HL-60 (cell line): ENCODE data around the gene CABCOCO1.

Experiments
- DNase-seq, 2 experiments: peaks; one replicate each; pipeline ENCODE4 v3.0.0-alpha.2; 2010 to 2020; ENCODE audit warnings: low read depth in 1 of 2, low spot score in 1 of 2
- H3K27ac ChIP-seq: fragments of 250-450 bp; sonication (Bioruptor Pico); replicated peaks from 2 replicates; pipeline ENCODE4 v1.5.1; 2020; ENCODE audit warnings: mild to moderate bottlenecking, moderate library complexity
- H3K27me3 ChIP-seq: fragments of 250-450 bp; sonication (Bioruptor Pico); 2 replicates; pipeline ENCODE4 v1.5.1; 2021; ENCODE audit warnings: mild to moderate bottlenecking, moderate library complexity; ENCODE audit not compliant: insufficient read depth, poor library complexity, severe bottlenecking
- H3K4me3 ChIP-seq: replicated peaks from 2 replicates; pipeline ENCODE4 v1.5.1; 2011; ENCODE audit warnings: mild to moderate bottlenecking, control low read depth, low read length; ENCODE audit not compliant: insufficient read depth
- CTCF ChIP-seq: IDR thresholded peaks from one replicate; pipeline ENCODE4 v1.5.1; 2011; ENCODE audit warnings: low read length, control low read depth, inconsistent platforms; ENCODE audit not compliant: insufficient read depth
- GABPA ChIP-seq: IDR thresholded peaks from 2 replicates; pipeline ENCODE4 v1.6.1; 2012; ENCODE audit warnings: low read depth
- POLR2AphosphoS5 ChIP-seq: IDR thresholded peaks from 2 replicates; pipeline ENCODE4 v1.6.1; 2012; ENCODE audit warnings: low read depth
- SPI1 ChIP-seq: IDR thresholded peaks from 2 replicates; pipeline ENCODE4 v1.6.1; 2012; ENCODE audit warnings: low read depth, mild to moderate bottlenecking, borderline replicate concordance
- TF ChIP-seq, protein P1 (sequence below): IDR thresholded peaks from 2 replicates; pipeline ENCODE4 v1.6.1; 2012; ENCODE audit warnings: low read depth; ENCODE audit not compliant: insufficient replicate concordance

Gene CABCOCO1

GRCh38 chr10:61620506-61620905 lies 42.2 kb upstream of the CABCOCO1 start:
- Histone ChIP-seq H3K4me3 (no peak overlapping the region), H3K27ac (no peak overlapping the region), H3K27me3 (no peaks in the 10 kb centered on the region)
- no peak for DNase-seq
- TF ChIP-seq POLR2AphosphoS5 (no peak), CTCF (no peak), SPI1 (no peak), GABPA (no peak)
- TF ChIP-seq, protein P1, sequence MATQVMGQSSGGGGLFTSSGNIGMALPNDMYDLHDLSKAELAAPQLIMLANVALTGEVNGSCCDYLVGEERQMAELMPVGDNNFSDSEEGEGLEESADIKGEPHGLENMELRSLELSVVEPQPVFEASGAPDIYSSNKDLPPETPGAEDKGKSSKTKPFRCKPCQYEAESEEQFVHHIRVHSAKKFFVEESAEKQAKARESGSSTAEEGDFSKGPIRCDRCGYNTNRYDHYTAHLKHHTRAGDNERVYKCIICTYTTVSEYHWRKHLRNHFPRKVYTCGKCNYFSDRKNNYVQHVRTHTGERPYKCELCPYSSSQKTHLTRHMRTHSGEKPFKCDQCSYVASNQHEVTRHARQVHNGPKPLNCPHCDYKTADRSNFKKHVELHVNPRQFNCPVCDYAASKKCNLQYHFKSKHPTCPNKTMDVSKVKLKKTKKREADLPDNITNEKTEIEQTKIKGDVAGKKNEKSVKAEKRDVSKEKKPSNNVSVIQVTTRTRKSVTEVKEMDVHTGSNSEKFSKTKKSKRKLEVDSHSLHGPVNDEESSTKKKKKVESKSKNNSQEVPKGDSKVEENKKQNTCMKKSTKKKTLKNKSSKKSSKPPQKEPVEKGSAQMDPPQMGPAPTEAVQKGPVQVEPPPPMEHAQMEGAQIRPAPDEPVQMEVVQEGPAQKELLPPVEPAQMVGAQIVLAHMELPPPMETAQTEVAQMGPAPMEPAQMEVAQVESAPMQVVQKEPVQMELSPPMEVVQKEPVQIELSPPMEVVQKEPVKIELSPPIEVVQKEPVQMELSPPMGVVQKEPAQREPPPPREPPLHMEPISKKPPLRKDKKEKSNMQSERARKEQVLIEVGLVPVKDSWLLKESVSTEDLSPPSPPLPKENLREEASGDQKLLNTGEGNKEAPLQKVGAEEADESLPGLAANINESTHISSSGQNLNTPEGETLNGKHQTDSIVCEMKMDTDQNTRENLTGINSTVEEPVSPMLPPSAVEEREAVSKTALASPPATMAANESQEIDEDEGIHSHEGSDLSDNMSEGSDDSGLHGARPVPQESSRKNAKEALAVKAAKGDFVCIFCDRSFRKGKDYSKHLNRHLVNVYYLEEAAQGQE = no peak

GRCh38 chr10:61621605-61622051 lies 41.1 kb upstream of the CABCOCO1 start:
- Histone ChIP-seq H3K4me3 (no peak overlapping the region), H3K27me3 (no peaks in the 10 kb centered on the region), H3K27ac (no peak overlapping the region)
- TF ChIP-seq POLR2AphosphoS5 (no peak), GABPA (no peak), CTCF (no peak), SPI1 (no peak)
- TF ChIP-seq, protein P1 = no peak
- DNase-seq = no peak

DNA sequence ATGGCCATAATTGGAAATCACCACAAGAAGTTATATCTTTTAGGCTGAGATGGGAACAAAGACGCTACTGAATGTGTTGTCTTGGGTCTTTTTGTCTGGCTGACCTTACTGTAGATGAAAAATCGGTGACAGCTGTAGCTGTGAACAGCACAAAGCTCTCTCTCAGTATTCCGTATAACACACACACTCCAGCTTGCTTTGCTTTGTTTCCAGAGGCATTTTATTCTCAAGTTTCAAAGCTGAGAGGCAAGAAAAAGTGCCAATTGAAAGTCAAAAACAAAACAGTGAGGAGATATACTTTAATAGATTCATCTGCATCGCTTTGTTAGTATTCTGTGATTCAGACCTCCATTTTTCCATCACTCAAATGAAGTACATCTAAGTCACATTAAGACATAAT lies 39.6 kb upstream of the CABCOCO1 start:
- TF ChIP-seq, protein P1 = no peak
- no peak for TF ChIP-seq POLR2AphosphoS5
- TF ChIP-seq GABPA = no peak
- H3K27ac ChIP-seq = no peak overlapping the region
- no peak overlapping the region for H3K4me3 ChIP-seq
- DNase-seq = no peak
- no peaks in the 10 kb centered on the region for H3K27me3 ChIP-seq

GRCh38 chr10:61626209-61626608 lies 36.5 kb upstream of the CABCOCO1 start:
- no peak for TF ChIP-seq SPI1
- TF ChIP-seq GABPA = no peak
- no peak for TF ChIP-seq POLR2AphosphoS5
- TF ChIP-seq CTCF = no peak
- TF ChIP-seq, protein P1 = no peak
- Histone ChIP-seq H3K4me3 (no peak overlapping the region), H3K27ac (no peak overlapping the region), H3K27me3 (no peaks in the 10 kb centered on the region)
- no peak for DNase-seq
